IMR-90 (cell line): ENCODE results near the gene PRKN. TPM values are rescaled to one million over a fixed set of nuclear protein-coding genes. Genes with fewer than 3 reads are reported as not detected.

Experiments used
- ATAC-seq: fragments of 200-7000 bp; cut with Tn5 transposase; 2 replicates; pipeline ENCODE4 v1.9.1; 2020; ENCODE audit warnings: low read depth, mild to moderate bottlenecking, moderate library complexity
- BruUV-seq: library from RNA; stranded (reverse); fragments of 400-500 nt; replicated peaks from 2 replicates; lab custom pipeline; 2021; lab: Mats Ljungman, UMichigan
- CTCF ChIA-PET: fragments of 300-600 bp; formaldehyde crosslinking; extraction: SDS; loops from one replicate; lab custom pipeline; 2021; ENCODE audit warnings: antibody characterized with exemption; lab: Yijun Ruan, JAX
- POLR2A ChIA-PET: fragments of 300-600 bp; sonication (Branson Sonifier 250); formaldehyde crosslinking; loops from one replicate; lab custom pipeline; 2022; ENCODE audit warnings: antibody characterized with exemption; ENCODE audit not compliant: unreplicated experiment; lab: Charles Lee
- DNase-seq: peaks from one replicate; pipeline ENCODE4 v3.0.0; 2013
- H2AFZ ChIP-seq: replicated peaks from 2 replicates; pipeline ENCODE3; 2013; ENCODE audit warnings: low read length, mild to moderate bottlenecking; ENCODE audit not compliant: poor library complexity
- H2AK5ac ChIP-seq: 2 replicates; pipeline ENCODE4 v1.6.1; 2013; ENCODE audit warnings: low read depth, low read length, inconsistent platforms
- H2AK9ac ChIP-seq: replicated peaks from 2 replicates; pipeline ENCODE3; 2013; ENCODE audit warnings: mild to moderate bottlenecking, low read depth, low read length, moderate library complexity; ENCODE audit not compliant: poor library complexity
- H2BK120ac ChIP-seq: 2 replicates; pipeline ENCODE4 v1.6.1; 2013; ENCODE audit warnings: low read depth, low read length, inconsistent platforms
- H2BK15ac ChIP-seq: 3 replicates; pipeline ENCODE4 v1.6.1; 2013; ENCODE audit warnings: low read depth, low read length, inconsistent platforms
- H2BK20ac ChIP-seq: 2 replicates; pipeline ENCODE4 v1.6.1; 2013; ENCODE audit warnings: low read depth, mild to moderate bottlenecking, inconsistent platforms, low read length, moderate library complexity
- H2BK5ac ChIP-seq: 2 replicates; pipeline ENCODE4 v1.6.1; 2013; ENCODE audit warnings: mild to moderate bottlenecking, low read depth, low read length, inconsistent platforms; ENCODE audit not compliant: poor library complexity, severe bottlenecking
- H3K14ac ChIP-seq: replicated peaks from 2 replicates; pipeline ENCODE4 v1.6.1; 2013; ENCODE audit warnings: low read depth, low read length, inconsistent platforms
- H3K18ac ChIP-seq: 2 replicates; pipeline ENCODE4 v1.6.1; 2013; ENCODE audit warnings: low read depth, low read length, control low read depth
- H3K23ac ChIP-seq: 2 replicates; pipeline ENCODE4 v1.6.1; 2013; ENCODE audit warnings: low read depth, low read length, inconsistent platforms
- H3K27ac ChIP-seq: 2 replicates; pipeline ENCODE4 v1.5.1; 2013; ENCODE audit warnings: mild to moderate bottlenecking, control low read depth, low read length; ENCODE audit not compliant: insufficient read depth
- H3K27me3 ChIP-seq: 2 replicates; pipeline ENCODE4 v1.6.1; 2013; ENCODE audit warnings: low read length; ENCODE audit not compliant: control insufficient read depth, insufficient read depth
- H3K36me3 ChIP-seq: 2 replicates; pipeline ENCODE4 v1.6.1; 2013; ENCODE audit warnings: low read length, mixed read lengths; ENCODE audit not compliant: control insufficient read depth, insufficient read depth
- H3K4ac ChIP-seq: 2 replicates; pipeline ENCODE4 v1.6.1; 2013; ENCODE audit warnings: low read depth, low read length, inconsistent platforms
- H3K4me1 ChIP-seq: 2 replicates; pipeline ENCODE4 v1.6.1; 2013; ENCODE audit warnings: low read length, mixed read lengths; ENCODE audit not compliant: control insufficient read depth, insufficient read depth
- H3K4me2 ChIP-seq: 2 replicates; pipeline ENCODE4 v1.6.1; 2013; ENCODE audit warnings: low read depth, mild to moderate bottlenecking, control low read depth, low read length, moderate library complexity
- H3K4me3 ChIP-seq: 2 replicates; pipeline ENCODE4 v1.5.1; 2013; ENCODE audit warnings: low read depth, mild to moderate bottlenecking, control low read depth, low read length, moderate library complexity; ENCODE audit not compliant: insufficient read depth
- H3K56ac ChIP-seq: 2 replicates; pipeline ENCODE4 v1.6.1; 2013; ENCODE audit warnings: low read length, inconsistent platforms; ENCODE audit not compliant: insufficient read depth; ENCODE audit errors: extremely low read depth
- H3K79me1 ChIP-seq, 2 experiments: 2 replicates each; pipeline ENCODE4 v1.6.1; 2013; ENCODE audit warnings: low read length in 2 of 2, inconsistent platforms in 1 of 2, low read depth in 1 of 2
- H3K9ac ChIP-seq: 2 replicates; pipeline ENCODE4 v1.6.1; 2013; ENCODE audit warnings: low read depth, low read length, control low read depth
- H3K9me1 ChIP-seq: 2 replicates; pipeline ENCODE4 v1.6.1; 2013; ENCODE audit warnings: low read length, inconsistent platforms; ENCODE audit not compliant: insufficient read depth
- H3K9me3 ChIP-seq: 2 replicates; pipeline ENCODE4 v1.6.1; 2013; ENCODE audit warnings: low read length; ENCODE audit not compliant: control insufficient read depth, insufficient read depth
- H4K20me1 ChIP-seq: 2 replicates; pipeline ENCODE4 v1.6.1; 2013; ENCODE audit warnings: low read length, inconsistent platforms; ENCODE audit not compliant: insufficient read depth
- H4K5ac ChIP-seq: 2 replicates; pipeline ENCODE4 v1.6.1; 2013; ENCODE audit warnings: mild to moderate bottlenecking, low read depth, low read length, control low read depth
- H4K8ac ChIP-seq, 2 experiments: 2 replicates each; pipeline ENCODE4 v1.6.1; 2013; ENCODE audit warnings: low read depth in 2 of 2, low read length in 2 of 2, control low read depth in 1 of 2, inconsistent platforms in 1 of 2
- H4K91ac ChIP-seq: 2 replicates; pipeline ENCODE4 v1.6.1; 2013; ENCODE audit warnings: low read depth, low read length, inconsistent platforms; ENCODE audit not compliant: insufficient read depth
- CEBPB ChIP-seq: IDR thresholded peaks from 2 replicates; pipeline ENCODE4 v1.6.1; 2012; ENCODE audit warnings: low read depth, low read length, improper control_type of control experiment
- CTCF ChIP-seq: conservative IDR thresholded peaks from 2 replicates; pipeline ENCODE4 v1.5.1; 2012; ENCODE audit warnings: mild to moderate bottlenecking, low read depth, low read length, improper control_type of control experiment
- ELK1 ChIP-seq: fragments of 150-350 bp; IDR thresholded peaks from 2 replicates; pipeline ENCODE4 v1.6.1; 2016; ENCODE audit warnings: low read depth, mild to moderate bottlenecking, low read length, moderate library complexity, borderline replicate concordance
- FOS ChIP-seq: fragments of 150-350 bp; IDR thresholded peaks from 2 replicates; pipeline ENCODE4 v1.6.1; 2016; ENCODE audit warnings: low read depth, low read length
- POLR2A ChIP-seq: IDR thresholded peaks from 2 replicates; pipeline ENCODE4 v1.6.1; 2012; ENCODE audit warnings: mild to moderate bottlenecking, low read depth, low read length
- WGBS, 2 experiments: methylation state at CpG; one replicate each; pipeline versions ENCODE4 v1.1.5 to v1.1.7; 2013; ENCODE audit warnings: missing lambda C conversion rate in 2 of 2; ENCODE audit not compliant: insufficient read length in 1 of 2; ENCODE audit errors: extremely low coverage in 2 of 2; 5-methylcytosine and 5-hydroxymethylcytosine counted together
- dilution Hi-C: fragments of 300-500 bp; cut with HindIII; formaldehyde crosslinking; loops from one replicate; pipeline ENCODE4 v1.14.3; 2018; ENCODE audit warnings: low sequenced_read_pairs; ENCODE audit not compliant: unreplicated experiment
- in situ Hi-C: fragments of 300-500 bp; cut with MboI; formaldehyde crosslinking; loops from 3 replicates; pipeline ENCODE4 v1.14.3; 2019; ENCODE audit warnings: low sequenced_read_pairs, inconsistent platforms, mixed read lengths
- intact Hi-C: fragments of 100-400 bp; cut with micrococcal nuclease; formaldehyde crosslinking; loops from 2 replicates; pipeline ENCODE4 v1.10.0; 2022
- polyA plus RNA-seq, 3 experiments: library from polyadenylated mRNA; depleted of rRNA; stranded (reverse); fragments of >200 nt; gene quantifications; 2 replicates each; pipeline ENCODE4 v1.2.3, GENCODE V29; 2012; ENCODE audit warnings: low replicate concordance in 1 of 3
- total RNA-seq: library from RNA; depleted of rRNA; stranded (reverse); fragments of >200 nt; gene quantifications from 2 replicates; pipeline ENCODE4 v1.2.3, GENCODE V29; 2012

Gene PRKN
- total and polyA plus RNA-seq, 2 of the 4 experiments (the other 2 are of a cell fraction): 0.15 to 0.18 TPM

GRCh38 chr6:162626869-162627268, 100.7 kb downstream of the PRKN start:
- Histone ChIP-seq H2BK5ac (no peak overlapping the region), H4K20me1 (no peaks in the 10 kb centered on the region), H3K4me2 (no peak overlapping the region), H3K36me3 (no peaks in the 10 kb centered on the region), H2AK5ac (no peak overlapping the region), H3K9me1 (no peaks in the 10 kb centered on the region), H4K8ac (no peak overlapping the region), H3K4me1 (no peaks in the 10 kb centered on the region), H3K79me1 (no peaks in the 10 kb centered on the region), H2BK15ac (no peak overlapping the region), H3K56ac (no peak overlapping the region), H4K5ac (no peak overlapping the region), H3K14ac (no peak overlapping the region), H2AK9ac (no peak overlapping the region), H3K18ac (no peak overlapping the region), H4K91ac (no peak overlapping the region), H3K27me3 (no peaks in the 10 kb centered on the region), H2AFZ (no peak overlapping the region), H3K4me3 (no peak overlapping the region), H3K23ac (no peak overlapping the region), H3K27ac (no peak overlapping the region), H3K4ac (no peak overlapping the region), H3K9me3 (peaks cover 9% of the 10 kb centered on the region), H2BK20ac (no peak overlapping the region), H3K9ac (no peak overlapping the region), H2BK120ac (no peak overlapping the region)
- in situ Hi-C loops (no loop called here), dilution Hi-C loops (no loop called here), intact Hi-C loops (no loop called here)
- no peak for DNase-seq
- ChIA-PET CTCF (no interaction called here), POLR2A (no interaction called here)
- BruUV-seq: no TSS peak
- no peak for ATAC-seq
- no CpG with 5 or more reads among the region's 1 CpG for WGBS, 2 experiments
- no peak for TF ChIP-seq POLR2A
- no peak for TF ChIP-seq ELK1
- no peak for TF ChIP-seq FOS
- TF ChIP-seq CEBPB: no peak
- no peak for TF ChIP-seq CTCF
